GM12878 (cell line): Measurements from ENCODE around the gene PNPLA3. TPM values are rescaled to one million over a fixed set of nuclear protein-coding genes. Genes with fewer than 3 reads are reported as not detected.
A peak's percentile ranks its signal among the peaks of the same experiment; 100 is the strongest.

Experiments used
- ATF7 ChIP-seq: fragments of 450-650 bp; IDR thresholded peaks from 2 replicates; pipeline ENCODE4 v1.6.1; 2016; ENCODE audit warnings: low read depth, mild to moderate bottlenecking
- BMI1 ChIP-seq: fragments of 450-650 bp; IDR thresholded peaks from 2 replicates; pipeline ENCODE4 v1.6.1; 2016; ENCODE audit warnings: mild to moderate bottlenecking, moderate library complexity, borderline replicate concordance
- CBX3 ChIP-seq: fragments of 200-600 bp; sonication (generic); IDR thresholded peaks from 2 replicates; pipeline ENCODE4 v1.6.1; 2016; ENCODE audit warnings: low read depth, borderline replicate concordance
- CBX5 ChIP-seq: sonication (generic); IDR thresholded peaks from 2 replicates; pipeline ENCODE4 v1.6.1; 2016; ENCODE audit warnings: low read depth, moderate library complexity, mild to moderate bottlenecking, inconsistent platforms
- DPF2 ChIP-seq: fragments of 450-650 bp; IDR thresholded peaks from 2 replicates; pipeline ENCODE4 v1.6.1; 2017; ENCODE audit warnings: mild to moderate bottlenecking
- EGR1 ChIP-seq, 2 experiments: IDR thresholded peaks; 1 replicate in 1 of 2; 2 replicates in 1 of 2; pipeline ENCODE4 v1.6.1; 2011 to 2012; ENCODE audit warnings: low read depth in 2 of 2, low read length in 2 of 2, borderline replicate concordance in 1 of 2, mild to moderate bottlenecking in 1 of 2, moderate library complexity in 1 of 2
- EZH2 ChIP-seq: IDR thresholded peaks from 2 replicates; pipeline ENCODE4 v1.6.1; 2012; ENCODE audit warnings: low read depth, mild to moderate bottlenecking, control low read depth, inconsistent platforms, low read length, borderline replicate concordance; ENCODE audit not compliant: control insufficient read depth
- FOS ChIP-seq: IDR thresholded peaks from 3 replicates; pipeline ENCODE4 v1.6.1; 2011; ENCODE audit warnings: borderline replicate concordance; ENCODE audit not compliant: insufficient read length; ENCODE audit errors: extremely low read depth
- HDAC2 ChIP-seq: fragments of 200-600 bp; sonication (generic); IDR thresholded peaks from 2 replicates; pipeline ENCODE4 v1.6.1; 2017
- KLF5 ChIP-seq: fragments of 450-650 bp; IDR thresholded peaks from 2 replicates; pipeline ENCODE4 v1.6.1; 2014; ENCODE audit warnings: mild to moderate bottlenecking; ENCODE audit not compliant: partially characterized antibody
- NFYB ChIP-seq: IDR thresholded peaks from 2 replicates; pipeline ENCODE4 v1.6.1; 2011; ENCODE audit warnings: low read depth, mild to moderate bottlenecking, low read length, improper control_type of control experiment, moderate library complexity; ENCODE audit not compliant: insufficient read depth
- NRF1 ChIP-seq: conservative IDR thresholded peaks from 2 replicates; pipeline ENCODE4 v1.6.1; 2011; ENCODE audit warnings: mild to moderate bottlenecking, low read depth, low read length, improper control_type of control experiment
- RAD21 ChIP-seq: IDR thresholded peaks from 2 replicates; pipeline ENCODE4 v1.6.1; 2011; ENCODE audit warnings: mild to moderate bottlenecking, low read depth, low read length, moderate library complexity; ENCODE audit not compliant: insufficient read depth
- SP1 ChIP-seq: IDR thresholded peaks from one replicate; pipeline ENCODE4 v1.6.1; 2011; ENCODE audit warnings: low read depth, low read length
- TAF1 ChIP-seq: IDR thresholded peaks from 2 replicates; pipeline ENCODE4 v1.6.1; 2011; ENCODE audit warnings: mild to moderate bottlenecking, low read depth, low read length, borderline replicate concordance
- TCF3 ChIP-seq: IDR thresholded peaks from 2 replicates; pipeline ENCODE4 v1.6.1; 2012; ENCODE audit warnings: low read depth, mild to moderate bottlenecking, low read length, borderline replicate concordance; ENCODE audit not compliant: insufficient read depth
- polyA plus RNA-seq, 11 experiments: library from polyadenylated mRNA; depleted of rRNA in 4 of 11; unstranded in 6 of 11; stranded (reverse) in 5 of 11; fragments of >200 nt; fragmentation: Nextera tagmentation in 4 of 11; fragmentation: Illumina TruSeq in 1 of 11; extraction: Ambion mirVana in 4 of 11; extraction: Trizol in 1 of 11; gene quantifications; 1 replicate in 1 of 11; 2 replicates in 10 of 11; pipeline versions ENCODE4 v1.2.1 to v1.2.3, GENCODE V29; 2011 to 2016; ENCODE audit warnings: inconsistent platforms in 2 of 11, missing spikeins in 2 of 11, low read depth in 1 of 11
- total RNA-seq, 4 experiments: library from RNA; depleted of rRNA in 3 of 4; stranded (reverse); fragments of >200 nt in 3 of 4; fragmentation: Illumina TruSeq in 1 of 4; extraction: Trizol in 1 of 4; gene quantifications; 2 replicates each; pipeline versions ENCODE4 v1.2.1 to v1.2.3, GENCODE V29; 2013 to 2021
- TF ChIP-seq, protein P1 (sequence below): fragments of 450-650 bp; IDR thresholded peaks from 2 replicates; pipeline ENCODE4 v1.6.1; 2016; ENCODE audit warnings: mild to moderate bottlenecking
- TF ChIP-seq, protein P2 (sequence below): fragments of 450-650 bp; formaldehyde crosslinking; IDR thresholded peaks from 2 replicates; pipeline ENCODE4 v1.4.0; 2020; ENCODE audit warnings: mild to moderate bottlenecking, moderate library complexity
- TF ChIP-seq, protein P3 (sequence below): fragments of 450-650 bp; IDR thresholded peaks from 2 replicates; pipeline ENCODE4 v1.6.1; 2017; ENCODE audit warnings: mild to moderate bottlenecking, moderate library complexity
- TF ChIP-seq, protein P4 (sequence below): IDR thresholded peaks from 2 replicates; pipeline ENCODE4 v1.6.1; 2011; ENCODE audit warnings: borderline replicate concordance, low read depth, mild to moderate bottlenecking, moderate library complexity, mixed read lengths, low read length; ENCODE audit not compliant: insufficient read depth; ENCODE audit errors: extremely low read length

PNPLA3 gene
- total and polyA plus RNA-seq, 10 of the 15 experiments (the other 5 are each of a cell fraction or from before 2014, with no cell fraction given): 0.05 to 0.08 TPM; not detected in 8

DNA sequence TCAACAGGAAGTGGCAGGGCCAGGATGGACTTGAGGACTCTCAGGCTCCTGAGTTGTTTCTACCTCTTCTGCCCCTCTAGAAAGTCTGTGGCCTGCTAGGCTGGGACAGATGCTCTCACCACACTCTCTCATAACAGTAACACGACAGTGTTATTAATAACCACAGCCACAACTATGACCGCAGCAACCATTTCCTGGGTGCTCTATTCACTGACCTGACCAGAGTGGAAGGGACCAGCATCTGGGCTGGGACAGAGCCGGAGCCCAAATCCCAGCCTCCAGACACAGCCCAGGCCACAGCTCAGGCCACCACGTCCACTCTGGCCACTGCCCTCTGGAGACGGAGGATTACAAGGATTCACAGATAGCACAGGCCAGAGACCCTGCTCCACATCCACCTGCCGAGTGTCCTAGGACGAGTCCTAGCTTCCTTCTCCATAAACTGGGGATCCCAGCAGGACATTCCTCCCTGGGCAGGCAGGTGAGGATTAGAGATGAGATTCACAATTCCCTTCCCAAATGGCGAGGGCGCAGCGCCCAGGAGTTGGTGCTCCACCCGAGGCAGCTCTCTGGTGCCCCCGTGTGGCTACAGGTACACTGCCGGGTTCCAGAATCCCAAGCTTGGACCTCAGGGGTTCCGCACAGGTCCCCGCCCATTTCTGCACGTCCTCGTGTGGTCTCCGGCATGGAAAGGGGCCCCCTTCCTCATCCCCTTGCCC, 38.8 kb upstream of the PNPLA3 start (continued):
- TF ChIP-seq, protein P1, sequence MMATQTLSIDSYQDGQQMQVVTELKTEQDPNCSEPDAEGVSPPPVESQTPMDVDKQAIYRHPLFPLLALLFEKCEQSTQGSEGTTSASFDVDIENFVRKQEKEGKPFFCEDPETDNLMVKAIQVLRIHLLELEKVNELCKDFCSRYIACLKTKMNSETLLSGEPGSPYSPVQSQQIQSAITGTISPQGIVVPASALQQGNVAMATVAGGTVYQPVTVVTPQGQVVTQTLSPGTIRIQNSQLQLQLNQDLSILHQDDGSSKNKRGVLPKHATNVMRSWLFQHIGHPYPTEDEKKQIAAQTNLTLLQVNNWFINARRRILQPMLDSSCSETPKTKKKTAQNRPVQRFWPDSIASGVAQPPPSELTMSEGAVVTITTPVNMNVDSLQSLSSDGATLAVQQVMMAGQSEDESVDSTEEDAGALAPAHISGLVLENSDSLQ: no peak
- TF ChIP-seq EZH2 (no peak), CBX3 (no peak), FOS (no peak), NRF1 (no peak), CBX5 (no peak), BMI1 (no peak), TAF1 (no peak), HDAC2 (no peak), EGR1 (IDR thresholded peaks at IDR 0.05; ENCODE audit: borderline replicate concordance in 1 of 2, low read depth in 2 of 2, low read length in 2 of 2) (no peak), ATF7 (no peak), DPF2 (no peak), SP1 (no peak), TCF3 (no peak), NFYB (no peak), RAD21 (peak; percentile 60), KLF5 (no peak)
- TF ChIP-seq, protein P2, sequence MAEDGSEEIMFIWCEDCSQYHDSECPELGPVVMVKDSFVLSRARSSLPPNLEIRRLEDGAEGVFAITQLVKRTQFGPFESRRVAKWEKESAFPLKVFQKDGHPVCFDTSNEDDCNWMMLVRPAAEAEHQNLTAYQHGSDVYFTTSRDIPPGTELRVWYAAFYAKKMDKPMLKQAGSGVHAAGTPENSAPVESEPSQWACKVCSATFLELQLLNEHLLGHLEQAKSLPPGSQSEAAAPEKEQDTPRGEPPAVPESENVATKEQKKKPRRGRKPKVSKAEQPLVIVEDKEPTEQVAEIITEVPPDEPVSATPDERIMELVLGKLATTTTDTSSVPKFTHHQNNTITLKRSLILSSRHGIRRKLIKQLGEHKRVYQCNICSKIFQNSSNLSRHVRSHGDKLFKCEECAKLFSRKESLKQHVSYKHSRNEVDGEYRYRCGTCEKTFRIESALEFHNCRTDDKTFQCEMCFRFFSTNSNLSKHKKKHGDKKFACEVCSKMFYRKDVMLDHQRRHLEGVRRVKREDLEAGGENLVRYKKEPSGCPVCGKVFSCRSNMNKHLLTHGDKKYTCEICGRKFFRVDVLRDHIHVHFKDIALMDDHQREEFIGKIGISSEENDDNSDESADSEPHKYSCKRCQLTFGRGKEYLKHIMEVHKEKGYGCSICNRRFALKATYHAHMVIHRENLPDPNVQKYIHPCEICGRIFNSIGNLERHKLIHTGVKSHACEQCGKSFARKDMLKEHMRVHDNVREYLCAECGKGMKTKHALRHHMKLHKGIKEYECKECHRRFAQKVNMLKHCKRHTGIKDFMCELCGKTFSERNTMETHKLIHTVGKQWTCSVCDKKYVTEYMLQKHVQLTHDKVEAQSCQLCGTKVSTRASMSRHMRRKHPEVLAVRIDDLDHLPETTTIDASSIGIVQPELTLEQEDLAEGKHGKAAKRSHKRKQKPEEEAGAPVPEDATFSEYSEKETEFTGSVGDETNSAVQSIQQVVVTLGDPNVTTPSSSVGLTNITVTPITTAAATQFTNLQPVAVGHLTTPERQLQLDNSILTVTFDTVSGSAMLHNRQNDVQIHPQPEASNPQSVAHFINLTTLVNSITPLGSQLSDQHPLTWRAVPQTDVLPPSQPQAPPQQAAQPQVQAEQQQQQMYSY (CRISPR knock-in tag): no peak
- TF ChIP-seq, protein P3, sequence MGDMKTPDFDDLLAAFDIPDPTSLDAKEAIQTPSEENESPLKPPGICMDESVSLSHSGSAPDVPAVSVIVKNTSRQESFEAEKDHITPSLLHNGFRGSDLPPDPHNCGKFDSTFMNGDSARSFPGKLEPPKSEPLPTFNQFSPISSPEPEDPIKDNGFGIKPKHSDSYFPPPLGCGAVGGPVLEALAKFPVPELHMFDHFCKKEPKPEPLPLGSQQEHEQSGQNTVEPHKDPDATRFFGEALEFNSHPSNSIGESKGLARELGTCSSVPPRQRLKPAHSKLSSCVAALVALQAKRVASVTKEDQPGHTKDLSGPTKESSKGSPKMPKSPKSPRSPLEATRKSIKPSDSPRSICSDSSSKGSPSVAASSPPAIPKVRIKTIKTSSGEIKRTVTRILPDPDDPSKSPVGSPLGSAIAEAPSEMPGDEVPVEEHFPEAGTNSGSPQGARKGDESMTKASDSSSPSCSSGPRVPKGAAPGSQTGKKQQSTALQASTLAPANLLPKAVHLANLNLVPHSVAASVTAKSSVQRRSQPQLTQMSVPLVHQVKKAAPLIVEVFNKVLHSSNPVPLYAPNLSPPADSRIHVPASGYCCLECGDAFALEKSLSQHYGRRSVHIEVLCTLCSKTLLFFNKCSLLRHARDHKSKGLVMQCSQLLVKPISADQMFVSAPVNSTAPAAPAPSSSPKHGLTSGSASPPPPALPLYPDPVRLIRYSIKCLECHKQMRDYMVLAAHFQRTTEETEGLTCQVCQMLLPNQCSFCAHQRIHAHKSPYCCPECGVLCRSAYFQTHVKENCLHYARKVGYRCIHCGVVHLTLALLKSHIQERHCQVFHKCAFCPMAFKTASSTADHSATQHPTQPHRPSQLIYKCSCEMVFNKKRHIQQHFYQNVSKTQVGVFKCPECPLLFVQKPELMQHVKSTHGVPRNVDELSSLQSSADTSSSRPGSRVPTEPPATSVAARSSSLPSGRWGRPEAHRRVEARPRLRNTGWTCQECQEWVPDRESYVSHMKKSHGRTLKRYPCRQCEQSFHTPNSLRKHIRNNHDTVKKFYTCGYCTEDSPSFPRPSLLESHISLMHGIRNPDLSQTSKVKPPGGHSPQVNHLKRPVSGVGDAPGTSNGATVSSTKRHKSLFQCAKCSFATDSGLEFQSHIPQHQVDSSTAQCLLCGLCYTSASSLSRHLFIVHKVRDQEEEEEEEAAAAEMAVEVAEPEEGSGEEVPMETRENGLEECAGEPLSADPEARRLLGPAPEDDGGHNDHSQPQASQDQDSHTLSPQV: no peak
- TF ChIP-seq, protein P4, sequence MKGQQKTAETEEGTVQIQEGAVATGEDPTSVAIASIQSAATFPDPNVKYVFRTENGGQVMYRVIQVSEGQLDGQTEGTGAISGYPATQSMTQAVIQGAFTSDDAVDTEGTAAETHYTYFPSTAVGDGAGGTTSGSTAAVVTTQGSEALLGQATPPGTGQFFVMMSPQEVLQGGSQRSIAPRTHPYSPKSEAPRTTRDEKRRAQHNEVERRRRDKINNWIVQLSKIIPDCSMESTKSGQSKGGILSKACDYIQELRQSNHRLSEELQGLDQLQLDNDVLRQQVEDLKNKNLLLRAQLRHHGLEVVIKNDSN: no peak
